ENCODE measurements around the gene PLA2G1B.
"Not testable (repeated sequence)": the region's sequence is repeated elsewhere in the genome, so short reads cannot be mapped to it uniquely, and the experiment has no call there.

Gene PLA2G1B

GRCh38 chr12:120359128-120359527, 31.5 kb upstream of the PLA2G1B start:
- no peak for DNase-seq

DNA sequence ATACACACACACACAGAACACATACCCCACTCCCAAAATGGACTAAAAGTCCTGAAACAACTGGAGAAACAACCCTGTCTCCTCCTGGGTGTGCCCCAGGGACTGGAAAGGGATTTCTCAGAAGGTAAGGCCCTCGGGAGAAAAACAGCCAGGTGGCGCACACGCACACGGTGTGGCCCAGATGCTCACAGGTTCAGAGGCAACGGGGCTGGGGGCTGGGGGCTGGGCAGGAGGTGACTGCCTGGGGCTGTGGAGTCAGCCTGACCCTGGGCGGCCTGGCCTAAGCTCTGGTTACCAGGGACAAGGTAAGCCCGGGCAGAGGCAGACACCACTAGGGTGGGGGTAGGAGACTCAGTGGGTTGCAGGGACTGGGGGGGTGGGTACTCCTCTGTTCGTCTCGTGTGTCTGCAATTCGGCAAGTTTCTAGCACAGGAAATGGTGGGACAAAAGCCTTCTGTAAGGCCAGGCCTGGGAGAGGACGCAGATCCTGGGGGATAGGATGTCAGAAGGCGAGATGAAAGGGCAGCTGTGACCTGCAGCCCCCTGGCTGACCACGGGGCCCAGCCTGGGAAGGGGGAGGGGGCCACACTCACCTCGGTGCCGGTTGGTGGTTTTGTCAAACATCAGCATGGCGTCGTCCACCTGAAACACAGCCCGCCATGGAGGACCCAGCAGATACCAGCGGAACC, 31.0 kb upstream of the PLA2G1B start:
- DNase-seq: no peak

DNA sequence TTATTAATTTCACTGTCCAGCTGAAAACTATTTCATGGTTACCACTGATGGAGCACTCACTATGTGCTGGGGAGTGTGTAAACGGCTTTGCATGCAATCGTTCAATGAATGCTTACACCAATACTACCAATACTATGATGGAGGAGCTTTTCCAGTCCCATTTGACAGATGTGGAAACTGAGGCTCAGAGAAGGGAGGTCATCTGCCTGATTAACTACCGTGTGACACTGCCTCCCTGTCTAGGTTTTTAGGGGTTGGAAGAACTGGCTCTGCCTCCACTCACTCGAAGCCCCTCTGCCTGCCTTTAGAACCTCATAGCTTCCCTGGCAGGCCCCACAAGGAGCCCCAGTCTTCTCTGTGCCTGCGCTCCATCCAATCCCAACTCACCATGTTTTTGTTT, 29.5 kb upstream of the PLA2G1B start:
- no peak for DNase-seq

DNA sequence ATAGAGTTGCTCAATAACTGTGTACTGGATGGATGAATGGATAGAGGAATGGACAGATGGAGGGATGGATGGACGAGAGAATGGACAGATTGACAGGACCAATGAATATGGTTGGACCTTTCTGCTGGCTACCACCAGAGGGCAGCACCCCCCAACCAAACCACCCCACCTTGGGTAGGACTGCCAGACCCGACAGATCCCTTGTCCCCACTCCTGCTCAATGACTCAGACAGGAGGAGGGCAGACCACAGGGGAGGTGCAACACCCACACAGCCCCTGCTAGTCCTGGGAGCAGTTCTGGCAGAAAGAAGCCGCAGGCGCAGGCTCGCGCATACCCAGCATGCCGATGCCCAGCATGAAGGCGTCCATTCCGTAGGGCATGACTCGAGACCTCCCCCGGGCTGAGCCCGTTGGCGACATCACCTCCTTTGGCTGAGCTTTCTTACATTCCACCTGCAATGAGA, 29.0 kb upstream of the PLA2G1B start:
- peak in 53 of 56 donors; percentile 4 to 87 (median 56) for DNase-seq

DNA sequence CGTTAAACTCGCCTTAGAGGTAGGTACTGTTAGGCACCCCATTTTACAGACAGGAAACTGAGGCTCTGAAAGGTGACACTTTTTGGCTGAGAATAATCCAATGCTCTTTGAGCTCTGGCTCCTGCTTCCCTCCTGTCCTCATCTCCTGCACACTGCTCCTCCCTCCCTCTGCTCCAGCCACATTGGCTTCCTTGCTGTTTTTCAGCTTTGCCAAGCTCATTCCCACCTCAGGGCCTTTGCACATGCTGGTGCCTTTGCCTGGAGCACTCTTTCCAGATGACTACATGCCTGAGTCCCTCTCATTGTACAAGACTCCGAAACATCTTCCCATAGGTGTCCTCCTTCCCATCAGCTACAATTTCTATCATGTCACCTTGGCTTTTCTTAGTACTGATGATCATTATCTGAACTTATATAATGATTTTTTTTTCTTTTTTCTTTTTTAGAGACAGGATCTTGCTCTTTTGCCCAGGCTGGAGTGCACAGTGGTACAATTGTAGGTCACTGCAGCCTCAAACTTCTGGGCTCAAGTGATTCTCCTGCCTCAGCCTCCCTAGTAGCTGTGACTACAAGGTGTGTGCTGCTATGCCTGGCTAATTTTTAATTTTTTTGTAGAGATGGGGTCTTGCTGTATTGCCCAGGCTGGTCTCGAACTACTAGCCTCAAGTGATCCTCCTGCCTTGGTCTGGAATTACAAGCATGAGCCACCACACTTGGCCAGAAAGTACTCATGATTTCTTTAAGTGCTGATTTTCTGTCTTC, 26.2 kb upstream of the PLA2G1B start:
- no peak for DNase-seq

DNA sequence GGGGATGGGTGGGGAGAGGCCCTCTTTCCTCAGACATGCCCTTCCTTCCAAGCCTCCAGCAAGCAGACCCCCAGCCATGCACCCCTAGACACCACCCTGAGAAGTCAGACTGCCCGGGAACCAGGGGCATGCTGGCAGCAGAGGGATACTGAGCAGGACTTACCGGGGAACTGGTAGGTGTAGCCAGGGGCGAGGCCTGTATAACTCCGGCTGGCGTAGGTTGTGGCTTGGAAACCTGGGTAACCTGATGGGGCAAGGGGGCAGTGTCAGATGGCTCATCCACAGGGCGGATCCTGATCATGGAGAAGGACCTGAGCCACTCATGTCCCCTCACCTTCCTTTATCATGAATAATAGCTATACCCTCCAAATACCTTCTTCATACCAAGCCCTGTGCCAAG, 25.6 kb upstream of the PLA2G1B start:
- DNase-seq: no peak

DNA sequence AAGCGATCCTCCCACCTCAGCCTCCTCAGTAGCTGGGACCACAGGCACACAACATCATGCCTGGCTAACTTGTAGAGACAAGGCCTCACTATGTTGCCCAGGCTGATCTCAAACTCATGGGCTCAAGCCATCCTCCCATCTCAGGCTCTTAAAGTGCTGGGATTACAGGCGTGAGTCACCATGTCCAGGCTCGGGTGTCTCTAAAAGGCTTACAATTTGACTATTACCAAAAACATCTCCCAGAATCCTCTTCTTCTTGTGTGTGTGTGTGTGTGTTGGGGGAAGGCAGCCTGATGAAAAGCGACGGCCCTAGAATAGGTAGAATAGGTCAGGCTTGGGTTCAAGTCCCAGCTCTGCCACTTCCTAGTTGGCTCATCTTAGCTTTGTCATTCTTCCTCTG, 24.5 kb upstream of the PLA2G1B start:
- no peak for DNase-seq

DNA sequence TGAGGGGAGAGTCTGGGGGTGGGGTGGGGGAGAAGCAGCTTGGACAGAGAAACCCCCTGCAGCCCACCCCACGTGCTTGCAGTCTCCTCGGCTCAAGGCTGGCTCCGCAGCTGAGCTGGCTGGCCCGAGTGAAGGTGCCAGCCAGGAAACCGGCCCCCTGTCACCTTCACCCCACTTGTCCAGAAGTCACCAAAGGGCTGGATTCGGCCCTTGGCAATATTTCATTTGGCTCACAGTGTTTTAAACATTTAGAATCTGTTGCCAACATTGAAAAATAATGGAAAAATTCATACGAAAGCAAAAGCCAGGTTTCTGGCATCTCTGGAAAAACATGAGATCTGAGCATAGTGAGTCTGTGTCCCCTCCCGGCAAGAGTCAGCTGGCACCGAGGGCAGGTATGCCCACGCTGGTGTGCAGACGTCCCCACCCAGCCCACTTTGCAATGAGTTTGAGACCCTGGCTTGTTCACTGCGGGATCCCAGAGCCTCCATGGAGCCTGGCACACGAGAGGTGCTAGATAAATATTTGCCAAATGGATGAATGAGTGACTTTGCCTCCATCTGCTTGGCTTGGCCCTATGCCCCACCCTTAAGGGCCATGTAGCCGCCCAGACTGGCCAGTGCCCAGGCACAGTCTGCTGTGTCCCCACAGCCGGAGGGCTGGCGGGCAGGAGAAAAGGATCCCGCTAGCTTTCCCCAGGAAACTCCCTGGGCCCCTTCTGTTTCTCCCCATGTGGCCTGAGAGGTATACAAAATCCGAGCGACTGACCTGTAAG, 23.2 kb upstream of the PLA2G1B start:
- DNase-seq: peak in 6 of 56 donors; percentile 5 to 42 (median 8)

- DNase-seq: no peak
These were observed 20.2 kb upstream of the PLA2G1B start for GRCh38 chr12:120347766-120348165.

- no peak for DNase-seq
These were observed 19.1 kb upstream of the PLA2G1B start for GRCh38 chr12:120346681-120347080.

DNA sequence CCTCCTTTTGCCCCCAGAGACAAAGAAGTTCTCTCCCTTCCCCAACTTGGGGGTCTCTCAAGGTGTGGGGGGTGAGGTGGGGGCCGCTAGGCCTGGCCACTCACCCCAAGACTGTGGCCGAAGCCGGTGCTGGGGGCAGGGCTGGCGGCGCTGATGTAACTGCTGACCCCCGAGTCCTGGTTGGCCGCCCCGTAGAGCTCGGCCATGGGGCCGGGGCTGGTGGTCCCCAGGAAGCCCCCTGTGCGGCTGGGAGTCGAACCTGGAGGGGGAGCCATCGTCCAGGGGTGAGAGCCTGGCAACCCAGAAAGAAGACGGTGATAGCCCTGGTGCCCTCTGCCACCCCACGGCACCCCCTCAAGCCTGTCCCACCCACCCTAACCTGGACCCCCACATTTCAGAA, 18.5 kb upstream of the PLA2G1B start:
- no peak for DNase-seq

DNA sequence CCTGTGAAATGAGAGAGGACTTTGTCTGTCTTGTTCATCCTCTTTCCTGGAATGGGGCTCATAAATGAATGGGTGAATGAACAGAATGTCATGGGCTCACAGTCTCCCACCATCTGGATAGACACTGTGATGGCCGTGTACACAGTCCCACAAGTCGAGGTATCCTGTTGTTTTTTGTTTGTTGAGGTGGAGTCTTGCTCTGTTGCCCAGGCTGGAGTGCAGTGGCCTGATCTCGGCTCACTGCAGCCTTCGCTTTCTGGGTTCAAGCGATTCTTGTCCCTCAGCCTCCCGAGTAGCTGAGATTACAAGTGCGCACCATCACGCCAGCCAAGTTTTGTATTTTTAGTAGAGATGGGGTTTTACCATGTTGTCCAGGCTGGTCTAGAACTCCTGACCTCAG, 16.1 kb upstream of the PLA2G1B start:
- DNase-seq: no peak

- DNase-seq: no peak
These were observed 15.5 kb upstream of the PLA2G1B start for GRCh38 chr12:120343039-120343537.

- no peak for DNase-seq
These were observed 14.8 kb upstream of the PLA2G1B start for GRCh38 chr12:120342175-120343038.

- DNase-seq: no peak
These were observed 11.7 kb upstream of the PLA2G1B start for GRCh38 chr12:120339256-120339655.

GRCh38 chr12:120337730-120338129, 10.2 kb upstream of the PLA2G1B start:
- DNase-seq: no peak

DNA sequence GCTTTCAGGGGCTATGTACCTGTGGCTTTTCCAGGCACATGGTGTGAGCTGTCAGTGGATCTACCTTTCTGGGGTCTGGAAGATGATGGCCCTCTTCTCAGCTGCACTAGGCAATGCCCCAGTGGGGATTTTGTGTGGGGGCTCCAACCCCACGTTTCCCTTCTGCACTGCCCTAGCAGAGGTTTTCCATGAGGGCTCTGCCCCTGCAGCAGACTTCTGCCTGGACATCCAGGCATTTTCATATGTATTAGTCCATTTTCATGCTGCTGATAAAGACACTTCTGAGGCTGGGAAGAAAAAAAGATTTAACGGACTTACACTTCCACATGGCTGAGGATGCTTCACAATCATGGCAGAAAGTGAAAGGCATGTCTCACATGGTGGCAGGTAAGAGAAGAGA, 8.8 kb upstream of the PLA2G1B start:
- DNase-seq: not testable (repeated sequence)

GRCh38 chr12:120335447-120335846, 7.9 kb upstream of the PLA2G1B start:
- DNase-seq: peak in 15 of 56 donors; percentile 0 to 49 (median 12)

DNA sequence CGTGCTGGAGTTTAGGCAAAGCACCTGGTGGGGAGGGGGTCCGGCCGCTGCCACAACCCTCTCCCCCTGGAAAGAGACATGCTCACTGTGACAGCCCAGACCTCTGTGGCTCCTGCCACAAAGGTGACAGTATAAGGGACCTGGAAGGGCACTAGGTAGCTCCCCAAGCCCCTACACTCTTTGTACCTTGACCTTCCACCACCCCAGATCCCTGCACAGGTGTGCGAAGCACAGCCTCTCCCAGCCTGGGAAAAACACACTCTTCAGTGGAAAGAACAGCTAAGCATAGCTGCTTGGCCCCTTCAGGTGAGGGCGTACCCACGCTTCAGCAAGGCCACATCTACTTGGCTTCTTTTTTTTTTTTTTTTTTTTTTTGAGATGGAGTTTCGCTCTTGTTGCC, 4.9 kb upstream of the PLA2G1B start:
- no peak for DNase-seq

DNA sequence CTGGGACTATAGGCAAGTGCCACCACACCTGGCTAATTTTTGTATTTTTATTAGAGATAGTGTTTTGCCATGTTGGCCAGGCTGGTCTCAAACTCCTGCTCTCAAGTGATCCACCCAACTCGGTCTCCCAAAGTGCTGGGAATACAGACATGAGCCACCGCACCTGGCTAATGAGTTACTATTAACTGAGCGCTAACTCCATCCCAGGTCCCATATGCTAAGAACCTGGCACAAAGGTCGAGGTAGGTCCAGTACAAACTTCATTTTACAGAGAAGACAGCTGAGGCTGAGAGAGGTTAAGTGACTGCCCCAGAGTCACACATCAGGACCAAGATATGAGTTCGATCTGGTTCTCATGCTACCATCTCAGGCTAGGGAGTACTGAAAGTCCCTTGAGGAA, 4.5 kb upstream of the PLA2G1B start:
- DNase-seq: no peak

DNA sequence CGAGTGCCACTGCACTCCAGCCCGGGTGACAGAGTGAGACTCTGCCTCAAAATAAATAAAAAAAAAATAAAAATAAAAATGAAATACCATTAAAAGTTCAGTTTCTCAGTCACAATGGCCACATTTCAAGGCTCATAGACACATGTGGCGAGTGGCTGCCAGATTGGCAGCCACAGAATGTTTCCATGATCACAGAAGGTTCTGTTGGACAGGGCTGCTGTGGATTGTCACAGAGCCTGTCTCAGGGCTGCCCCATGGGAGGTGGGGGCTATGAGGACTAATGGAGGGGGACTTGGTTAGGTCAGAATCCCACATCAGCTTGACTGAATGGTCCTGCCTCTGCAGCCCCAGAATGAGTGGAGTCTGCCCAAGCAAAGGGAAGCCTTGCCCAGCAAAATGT, 3.8 kb upstream of the PLA2G1B start:
- no peak for DNase-seq
